ENCODE data around the gene AFG1L.
"Not testable (repeated sequence)": the region's sequence is repeated elsewhere in the genome, so short reads cannot be mapped to it uniquely, and the experiment has no call there.

Gene AFG1L

DNA sequence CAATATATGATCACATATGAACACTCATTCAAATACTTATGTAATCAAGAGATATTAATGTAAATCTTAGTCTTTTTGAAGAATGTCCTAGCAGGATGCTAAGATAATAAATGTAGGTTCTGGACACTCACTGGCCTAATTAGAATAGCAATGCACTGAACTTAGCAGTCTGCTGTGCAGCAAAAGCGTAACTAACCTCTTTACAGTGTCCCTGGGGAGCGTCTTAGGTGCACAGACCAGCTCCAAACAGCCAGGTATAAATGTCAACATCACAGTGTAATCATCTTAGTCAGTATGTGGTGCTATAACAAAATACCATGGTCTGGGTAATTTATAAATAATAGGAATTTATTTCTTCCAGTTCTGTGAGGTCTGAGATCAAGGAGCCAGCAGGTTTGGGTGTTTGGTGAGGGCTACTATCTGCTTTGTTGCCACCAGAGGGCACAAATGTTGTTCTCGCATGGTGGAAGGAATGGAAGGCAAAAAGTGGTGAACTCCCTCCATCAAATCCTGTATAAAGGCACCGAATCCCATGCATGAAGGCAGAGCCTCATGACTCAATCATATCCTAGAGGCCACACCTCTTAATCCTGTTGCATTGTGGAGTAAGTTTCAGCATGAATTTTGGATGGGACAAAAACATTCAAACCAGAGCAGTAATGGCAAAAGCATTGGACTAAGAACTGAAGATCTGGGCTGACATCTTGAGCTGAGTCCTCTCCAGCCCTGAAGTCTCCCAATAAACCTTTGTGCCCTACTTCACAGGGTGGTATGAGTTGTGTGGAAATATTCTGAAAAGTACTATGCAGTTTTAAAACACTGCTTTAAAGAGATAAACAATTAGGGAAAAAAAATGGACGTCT lies 224.1 kb downstream of the AFG1L start:
- DNase-seq (ENCODE audit: low read depth) = no peak

DNA sequence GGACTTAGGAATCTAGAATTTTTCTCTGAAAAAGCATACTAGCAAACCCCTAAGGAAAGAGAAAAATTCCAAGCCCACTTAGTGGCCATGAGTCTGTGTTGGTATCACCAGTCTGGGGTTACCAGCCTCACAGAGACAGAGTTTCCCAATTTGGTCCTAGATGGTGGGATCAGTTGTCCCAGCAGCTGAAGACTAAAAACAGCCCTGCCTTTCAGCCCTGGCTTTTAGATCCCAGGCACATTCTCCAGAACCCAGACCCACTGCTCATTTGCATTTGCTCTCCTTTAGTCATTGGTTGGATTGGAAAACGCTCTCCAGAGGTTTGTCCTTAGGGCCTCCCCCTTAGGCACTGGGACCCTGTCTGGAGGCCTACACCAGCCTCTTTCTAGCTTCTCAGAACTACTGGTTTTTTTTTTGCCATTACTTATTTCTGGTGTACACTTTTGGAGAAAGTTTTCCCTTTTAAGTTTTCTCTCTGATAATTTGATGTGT lies 226.8 kb downstream of the AFG1L start:
- no peak for DNase-seq (ENCODE audit: low read depth)

DNA sequence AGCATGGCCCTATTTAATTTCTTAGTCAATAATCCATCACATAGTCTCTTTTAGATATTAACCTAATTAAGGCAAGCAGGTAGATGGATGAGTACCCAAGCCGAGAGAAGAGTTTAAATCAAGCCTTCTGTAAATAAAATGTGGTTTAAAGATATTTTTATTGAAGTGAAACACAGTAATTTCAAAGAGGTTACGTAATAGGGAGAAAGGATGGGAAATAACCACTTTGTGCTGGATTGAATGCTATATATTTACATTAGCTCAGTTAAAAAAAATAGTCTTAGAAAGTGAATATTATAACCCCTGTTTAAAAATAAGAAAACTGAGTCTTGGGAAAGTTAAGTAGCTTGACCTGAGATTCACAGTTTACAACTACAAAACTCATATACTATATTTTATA lies 228.8 kb downstream of the AFG1L start:
- no peak for DNase-seq (ENCODE audit: low read depth)

DNA sequence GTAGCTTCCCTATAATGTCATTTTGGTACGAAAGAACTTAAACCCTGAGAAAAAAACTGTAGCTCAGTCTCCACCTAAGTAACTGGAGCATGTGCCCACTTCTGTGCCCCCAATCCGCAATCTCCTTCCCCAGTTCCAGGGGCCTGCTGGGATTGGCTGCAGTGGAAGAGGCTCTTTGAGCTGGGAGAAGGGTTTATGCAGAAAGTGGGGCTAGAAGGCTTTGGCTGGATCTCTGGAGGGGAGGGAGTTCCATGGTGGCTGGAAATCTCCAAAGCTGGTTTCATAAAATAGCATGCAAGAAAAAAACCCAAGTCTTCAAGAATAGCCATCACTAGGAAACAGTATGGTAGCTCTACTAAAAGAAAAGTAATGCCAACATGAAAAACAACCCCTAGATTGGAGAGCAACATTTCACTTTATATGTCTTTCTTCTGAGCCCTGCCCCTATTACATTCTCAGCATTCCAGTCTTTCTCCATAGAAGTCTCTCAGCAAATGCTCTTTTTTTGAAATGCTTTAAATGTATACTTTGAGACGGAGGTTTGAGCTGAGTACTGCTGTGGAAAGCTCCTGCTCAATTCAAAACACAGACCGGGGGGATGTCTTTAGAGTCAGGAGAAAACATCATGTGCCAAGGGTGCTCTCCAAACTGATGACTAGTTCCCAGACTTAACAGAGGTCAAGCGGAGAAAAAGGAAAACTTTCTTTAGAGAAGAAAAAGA lies 229.8 kb downstream of the AFG1L start:
- DNase-seq (ENCODE audit: low read depth) = no peak

DNA sequence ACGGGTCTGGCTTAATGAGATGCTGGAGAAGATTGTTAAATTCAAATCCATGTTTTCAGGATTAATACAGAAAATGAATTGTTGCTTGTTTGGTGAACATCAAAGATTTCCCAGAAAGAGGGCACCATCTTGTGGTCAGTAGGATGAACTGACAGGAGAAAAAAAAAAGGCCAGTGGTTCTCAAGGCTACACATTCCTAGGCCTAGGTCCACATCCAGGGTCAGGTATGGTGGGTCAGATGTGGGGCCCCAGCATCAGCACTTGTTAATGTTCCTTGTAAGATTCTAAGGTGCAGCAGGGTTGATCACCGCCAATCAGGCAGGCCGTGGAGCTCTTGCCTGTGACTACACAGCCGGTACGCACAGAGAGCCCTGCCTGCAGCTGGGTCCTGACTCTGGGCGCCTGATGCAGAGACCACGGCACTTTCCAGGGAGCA lies 231.9 kb downstream of the AFG1L start:
- DNase-seq (ENCODE audit: low read depth) = no peak

DNA sequence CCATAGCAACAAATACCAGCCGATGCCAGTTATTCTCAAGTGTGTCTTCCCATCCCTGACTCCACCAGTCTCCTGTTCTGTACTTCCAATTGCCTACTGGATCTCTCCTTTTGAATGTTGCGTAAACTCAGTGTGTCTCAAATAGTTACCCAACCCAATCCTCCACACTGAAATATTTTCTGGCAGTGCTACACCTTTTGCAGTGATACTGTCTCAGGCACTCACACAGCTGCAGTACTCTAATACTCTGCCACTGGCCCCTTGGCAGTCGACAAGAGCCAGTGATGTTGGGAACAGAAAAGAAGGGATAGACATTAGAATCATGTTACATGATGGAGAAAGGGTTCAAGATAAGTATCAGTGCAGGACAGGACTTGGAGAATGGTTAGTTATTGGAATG lies 234.0 kb downstream of the AFG1L start:
- no peak for DNase-seq (ENCODE audit: low read depth)

DNA sequence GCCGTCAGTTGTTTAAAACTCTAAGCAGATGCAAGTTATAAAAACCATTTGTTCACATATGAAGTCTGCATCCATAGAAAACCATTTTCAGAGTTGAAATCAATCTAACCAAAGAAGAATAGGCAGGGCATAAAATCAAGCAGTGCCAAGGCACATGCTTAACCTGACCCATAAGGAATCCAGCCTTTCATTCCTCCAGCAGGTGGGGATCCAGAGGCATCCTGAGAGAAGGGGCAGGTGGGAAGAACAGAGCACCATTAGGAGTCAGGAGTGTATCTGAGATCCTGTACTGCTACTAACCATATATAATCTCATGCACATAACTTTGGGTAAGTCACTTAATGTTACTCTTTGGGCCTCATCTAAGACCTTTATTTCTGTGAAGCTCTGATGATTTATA lies 236.5 kb downstream of the AFG1L start:
- no peak for DNase-seq (ENCODE audit: low read depth)

DNA sequence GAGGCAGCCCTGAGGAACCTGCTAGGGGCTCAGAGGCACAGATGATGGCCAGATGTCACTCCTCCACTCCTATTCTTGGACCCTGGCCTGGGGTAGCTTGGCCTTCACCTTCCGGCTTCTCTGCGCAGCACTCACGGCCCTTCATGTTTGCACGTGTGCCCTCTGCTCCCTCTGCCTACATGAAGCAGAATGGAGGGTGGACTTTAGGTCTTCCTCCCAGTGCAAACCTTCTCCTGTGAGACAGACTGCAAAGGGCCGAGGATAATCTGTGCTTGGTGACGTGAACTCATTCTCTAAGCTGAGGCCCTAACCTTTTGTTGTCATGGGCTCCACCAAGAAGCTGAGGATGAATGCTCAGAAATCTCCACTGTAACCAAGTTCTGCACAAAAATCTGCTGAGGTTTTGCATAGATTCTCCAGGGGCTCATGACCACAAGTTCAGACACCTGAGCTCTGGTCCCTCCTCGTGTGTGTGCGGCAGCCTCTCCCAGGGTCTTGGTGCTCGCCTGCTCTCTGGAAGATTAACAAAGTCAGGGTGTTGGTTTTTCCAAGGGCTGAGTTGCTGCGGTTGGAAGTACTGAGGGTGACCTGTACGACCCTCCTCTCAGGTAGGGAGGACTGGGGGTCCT lies 240.4 kb downstream of the AFG1L start:
- DNase-seq (ENCODE audit: low read depth) = no peak

DNA sequence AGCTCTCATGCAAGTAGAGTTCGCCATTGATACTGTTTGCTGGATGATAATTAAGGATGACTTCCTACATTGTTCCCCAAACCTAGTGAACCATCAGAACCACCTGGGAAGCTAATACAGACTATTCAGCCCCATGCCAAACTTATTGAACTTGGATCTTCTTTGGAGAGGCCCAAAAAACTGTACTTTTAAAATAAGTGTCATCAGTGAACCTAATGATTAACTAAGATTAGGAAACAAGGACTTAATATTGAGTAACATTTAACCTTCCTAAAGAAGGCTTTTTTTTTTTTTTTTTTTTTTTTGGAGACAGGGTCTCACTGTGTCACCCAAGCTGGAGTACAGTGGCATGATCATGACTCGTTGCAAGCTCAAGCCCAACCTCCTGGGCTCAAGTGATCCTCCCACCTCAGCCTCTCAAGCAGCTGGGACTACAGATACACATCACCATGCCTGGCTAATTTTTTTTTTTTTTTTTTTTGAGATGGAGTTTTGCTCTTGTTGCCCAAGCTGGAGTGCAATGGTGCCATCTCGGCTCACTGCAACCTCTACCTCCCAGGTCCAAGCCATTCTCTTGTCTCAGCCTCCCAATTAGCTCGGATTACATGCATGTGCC lies 241.2 kb downstream of the AFG1L start:
- not testable (repeated sequence) for DNase-seq (ENCODE audit: low read depth)

DNA sequence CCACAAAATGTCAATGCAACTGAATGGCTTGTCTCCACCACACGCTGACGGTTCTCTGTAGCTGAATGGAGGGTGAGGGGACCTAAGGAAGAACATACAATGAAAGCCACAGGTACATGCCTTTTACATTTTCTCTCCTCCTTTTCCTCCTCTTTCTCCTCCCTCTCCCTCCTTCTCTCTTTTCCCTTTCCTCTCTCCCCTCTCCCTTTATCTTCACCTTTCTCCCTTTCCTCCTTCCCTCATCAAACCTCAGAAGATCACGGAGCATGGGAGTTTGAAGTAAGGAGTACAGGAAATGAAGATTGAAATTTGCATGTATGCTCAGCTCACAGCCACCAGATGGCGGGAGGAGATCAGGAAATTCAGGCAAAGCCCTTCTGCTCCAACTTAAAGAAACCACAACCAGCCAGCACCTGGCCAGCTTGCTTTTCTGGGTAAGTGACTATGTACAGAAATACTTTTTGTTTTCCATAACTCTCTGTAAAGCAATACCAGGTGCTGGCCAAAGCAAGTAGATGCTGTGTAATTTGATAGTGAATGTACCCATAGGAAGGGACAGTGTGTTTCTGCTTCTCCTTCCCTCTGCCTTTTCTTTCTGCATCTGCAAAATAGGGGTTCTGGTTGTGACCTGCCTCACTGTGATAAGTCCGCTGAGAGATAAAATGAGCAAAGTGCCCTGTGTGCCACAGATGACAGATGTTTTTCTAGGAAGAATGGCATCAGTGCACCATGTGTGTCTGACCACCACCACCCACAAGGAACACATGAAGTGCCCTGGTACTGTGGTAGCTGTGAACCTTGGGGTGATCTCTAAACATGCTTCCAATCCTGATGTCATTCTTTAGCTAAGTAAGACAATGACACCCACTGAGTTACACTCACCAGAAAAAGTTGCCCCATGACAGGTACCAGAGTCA lies 247.2 kb downstream of the AFG1L start:
- no peak for DNase-seq (ENCODE audit: low read depth)

DNA sequence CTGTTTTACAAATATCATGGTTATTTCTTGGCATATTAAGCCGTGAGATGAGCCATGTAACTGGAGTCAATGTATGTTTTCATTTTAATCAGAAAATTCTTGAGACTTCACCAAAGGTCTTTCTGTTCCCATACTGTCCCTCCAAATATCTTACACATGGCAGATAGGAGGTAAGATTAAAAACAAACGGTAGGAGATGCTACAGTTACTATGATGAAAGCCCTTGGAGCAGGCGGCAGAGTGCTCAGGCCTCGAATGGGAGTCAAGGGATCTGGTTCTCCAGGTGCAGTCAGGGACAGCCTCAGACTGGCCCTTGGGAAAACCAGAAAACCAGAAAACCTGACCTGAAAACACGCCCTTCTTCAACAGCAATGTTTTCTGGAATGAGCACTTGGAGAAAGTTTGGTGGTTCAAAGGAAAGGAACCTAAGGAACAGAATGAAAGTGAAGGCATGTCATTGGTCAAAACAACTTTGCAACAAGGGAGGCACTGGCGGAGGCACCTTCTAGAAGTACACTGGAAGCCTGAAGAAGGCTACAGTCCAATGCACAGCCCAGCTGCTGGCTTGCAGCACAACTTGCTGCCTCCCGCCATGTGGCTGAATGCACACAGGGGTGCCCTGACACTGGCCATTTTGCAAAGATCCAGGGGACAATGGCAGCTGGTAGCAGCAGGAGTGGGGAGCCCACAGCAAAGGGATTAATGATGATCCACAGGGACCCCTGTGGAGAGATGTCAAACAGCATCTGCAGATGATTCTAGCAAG lies 248.5 kb downstream of the AFG1L start:
- DNase-seq (ENCODE audit: low read depth) = no peak

DNA sequence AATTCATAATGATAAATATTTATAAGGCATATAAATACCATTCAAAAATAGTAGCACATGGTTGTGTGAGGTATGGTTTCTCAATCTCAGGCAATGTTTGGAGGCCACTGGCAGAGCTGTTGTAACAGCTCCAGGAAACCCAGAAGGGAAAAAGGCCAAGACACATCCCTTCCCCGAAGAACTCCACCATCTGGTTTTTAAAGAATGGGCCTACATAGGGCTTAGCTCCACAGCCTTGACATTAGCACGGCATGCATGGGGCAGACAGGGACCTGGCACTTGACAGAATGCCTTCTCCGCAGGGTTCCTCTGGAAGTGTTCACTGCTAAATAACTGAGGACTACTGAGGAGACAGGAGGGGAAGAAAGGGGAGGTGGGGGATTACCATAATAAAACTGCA lies 249.8 kb downstream of the AFG1L start:
- no peak for DNase-seq (ENCODE audit: low read depth)

DNA sequence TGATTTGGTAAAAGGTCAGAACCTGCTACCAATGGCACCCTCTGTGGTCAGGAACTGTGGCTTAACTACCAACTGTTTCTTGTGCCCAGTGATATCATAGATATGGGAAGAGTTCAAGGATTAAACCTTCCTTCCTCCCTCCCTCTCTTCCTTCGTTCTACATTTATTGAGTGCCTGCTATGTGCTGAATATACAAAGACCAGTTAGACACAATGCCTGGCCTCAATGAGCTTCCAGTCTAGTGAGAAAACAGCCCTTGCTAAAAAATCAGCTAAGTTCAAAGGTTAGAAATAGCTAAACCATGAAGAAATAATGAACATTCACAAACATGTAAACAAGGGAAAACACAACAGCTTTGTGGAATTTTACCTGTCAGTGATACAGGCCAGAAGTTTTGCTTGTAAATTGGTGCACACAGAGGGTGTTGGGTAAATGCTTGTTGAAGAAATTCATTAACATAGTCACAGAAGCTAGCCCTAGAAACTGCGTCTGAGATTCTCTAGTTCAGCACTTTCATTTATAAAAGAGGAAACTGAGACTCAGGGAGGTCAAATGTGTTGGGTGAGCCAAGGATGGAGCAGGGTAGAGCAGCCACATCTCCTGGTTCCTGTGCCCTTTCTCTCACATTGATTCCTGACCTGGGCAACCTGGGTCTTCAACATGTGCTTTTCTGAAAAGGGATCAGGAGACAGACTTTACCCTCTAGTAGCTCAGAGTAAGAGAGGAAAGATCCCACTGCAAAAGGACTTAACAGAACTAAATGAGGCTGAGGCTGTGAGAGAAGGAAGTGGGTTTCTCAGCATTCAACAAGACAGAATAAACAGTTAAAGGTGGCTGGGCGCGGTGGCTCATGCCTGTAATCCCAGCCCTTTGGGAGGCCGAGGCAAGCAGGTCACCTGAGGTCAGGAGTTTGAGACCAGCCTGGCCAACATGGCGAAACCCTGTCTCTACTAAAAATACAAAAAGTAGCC lies 251.5 kb downstream of the AFG1L start:
- no peak for DNase-seq (ENCODE audit: low read depth)

DNA sequence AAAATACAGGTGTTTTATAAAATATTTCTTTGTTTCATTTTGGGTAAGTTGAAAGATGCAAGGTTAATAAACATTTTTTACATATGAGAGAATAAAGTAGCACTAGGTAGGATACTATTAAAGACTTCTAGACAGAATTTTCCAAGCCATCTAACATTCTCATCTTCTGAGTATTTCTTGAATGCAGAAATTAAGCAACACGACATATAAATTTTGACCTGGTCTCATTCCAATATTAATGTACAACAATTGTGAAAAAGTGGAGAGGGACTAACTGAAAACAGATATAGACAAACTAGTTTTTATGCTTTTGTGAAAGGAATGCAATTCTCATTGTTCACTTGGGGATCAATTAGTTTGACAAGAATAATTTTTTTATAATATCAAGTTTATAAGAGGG lies 254.4 kb downstream of the AFG1L start:
- no peak for DNase-seq (ENCODE audit: low read depth)

DNA sequence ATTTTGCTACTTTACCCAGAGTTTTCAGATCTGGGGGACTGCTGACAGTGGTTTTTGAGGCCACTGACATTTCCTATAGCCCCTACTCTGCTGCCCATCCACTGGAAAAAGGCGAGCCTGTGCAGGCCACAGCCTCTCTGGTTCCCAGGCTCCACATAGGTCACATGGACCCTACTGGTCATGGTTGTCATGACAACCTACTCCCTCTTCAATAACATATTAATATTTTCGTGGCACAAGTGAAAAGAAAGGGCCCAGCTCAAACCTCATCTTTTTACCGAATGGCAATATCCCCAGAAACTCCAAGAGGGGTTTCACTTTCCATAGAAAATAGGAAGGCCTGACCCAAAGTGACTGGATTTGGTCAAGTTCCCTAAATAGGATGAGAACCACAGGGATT lies 254.9 kb downstream of the AFG1L start:
- DNase-seq (ENCODE audit: low read depth) = no peak

DNA sequence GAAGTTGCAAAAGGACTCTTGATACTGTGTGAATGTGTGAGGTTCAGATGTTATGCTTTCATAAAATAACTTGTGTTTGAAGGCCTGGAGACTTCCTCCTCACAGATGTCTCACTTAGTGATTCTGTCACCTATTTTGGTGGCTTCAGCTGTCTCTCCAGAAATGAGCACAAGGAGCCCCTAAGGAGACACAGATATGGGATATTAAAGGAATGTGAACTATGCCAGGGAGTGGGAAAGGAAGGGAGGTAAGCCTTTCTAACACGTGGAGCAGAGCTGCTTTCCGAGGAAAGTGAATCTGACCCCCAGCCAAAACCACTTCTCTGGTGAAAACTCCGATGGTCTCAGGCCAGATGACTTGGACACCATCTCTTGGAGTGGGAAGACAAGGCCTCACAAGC lies 255.4 kb downstream of the AFG1L start:
- DNase-seq (ENCODE audit: low read depth) = no peak

DNA sequence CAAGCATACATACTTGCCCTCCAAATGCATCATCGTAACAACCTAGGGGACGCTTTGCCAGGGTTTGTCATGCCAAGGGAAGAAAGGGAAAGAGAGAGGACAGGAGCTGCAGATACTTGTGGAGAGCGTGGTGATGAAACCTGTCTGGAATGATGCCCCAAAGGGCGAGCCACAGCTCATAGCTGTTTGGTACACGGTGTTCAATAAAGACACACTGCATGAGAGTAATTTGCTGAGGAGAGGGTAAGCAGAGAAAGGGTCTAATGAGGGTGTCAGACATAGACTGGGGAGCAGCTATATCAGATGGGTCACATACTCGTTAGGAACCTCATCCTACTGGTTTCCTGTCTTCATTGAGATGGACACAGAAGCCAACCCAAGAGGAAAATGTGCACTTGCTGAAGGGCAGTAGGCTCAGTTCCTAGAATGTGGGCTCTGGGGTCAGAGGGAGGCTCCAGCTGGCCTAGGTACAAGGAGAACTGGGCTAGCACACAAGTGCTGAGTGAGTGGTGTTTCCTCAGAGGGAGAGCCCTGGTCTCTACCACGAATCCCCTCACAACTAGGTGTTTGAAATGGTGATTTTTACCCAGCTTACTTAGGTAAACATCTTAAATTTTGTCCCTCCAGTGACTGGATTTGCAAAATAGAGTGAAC lies 260.7 kb downstream of the AFG1L start:
- DNase-seq (ENCODE audit: low read depth) = no peak

DNA sequence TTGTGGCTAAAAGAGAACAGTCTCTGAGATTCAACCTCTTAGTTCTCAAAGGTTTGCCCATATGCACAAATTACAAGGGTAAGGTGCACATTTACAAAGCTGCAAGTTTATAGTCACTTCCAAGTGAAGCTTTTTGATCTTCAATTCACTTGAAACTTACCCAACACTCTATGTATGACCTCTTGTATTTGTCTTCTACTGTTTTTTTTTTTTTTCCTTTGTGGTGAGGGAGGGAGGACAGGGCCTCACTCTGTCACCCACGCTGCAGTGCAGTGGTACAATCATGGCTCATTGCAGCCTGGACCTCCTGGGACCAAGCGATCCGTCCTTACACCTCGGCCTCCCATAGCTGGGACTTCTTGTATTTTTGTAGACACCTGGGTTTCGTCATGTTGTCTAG lies 261.4 kb downstream of the AFG1L start:
- no peak for DNase-seq (ENCODE audit: low read depth)

All from stimulated activated CD8-positive, alpha-beta memory T cell treated with anti-CD3 and anti-CD28 coated beads, Interleukin-15, amount 100 ng/mL, for 24 hours (primary cell).